Testis (tissue), 3 donors: ENCODE results near the gene STYK1. TPM values are rescaled to one million over a fixed set of nuclear protein-coding genes. Genes with fewer than 3 reads are reported as not detected.

ENCODE experiments used
- DNase-seq: peaks from one replicate; pipeline ENCODE4 v3.0.0-alpha.2; 2019
- H3K27ac ChIP-seq, 2 donors: fragments of 200-600 bp; sonication (generic); one replicate each; pipeline ENCODE4 v1.5.1; 2019
- H3K27me3 ChIP-seq: fragments of 200-600 bp; sonication (generic); one replicate; pipeline ENCODE4 v1.5.1; 2019
- H3K36me3 ChIP-seq: fragments of 200-600 bp; sonication (generic); one replicate; pipeline ENCODE4 v1.5.1; 2017; ENCODE audit warnings: low read depth; ENCODE audit errors: missing control alignments
- H3K4me1 ChIP-seq: fragments of 200-600 bp; sonication (generic); one replicate; pipeline ENCODE4 v1.5.1; 2019
- H3K4me3 ChIP-seq, 2 donors: fragments of 200-600 bp; sonication (generic); one replicate each; pipeline ENCODE4 v1.5.1; 2017 to 2019
- H3K9me3 ChIP-seq: fragments of 200-600 bp; sonication (generic); one replicate; pipeline ENCODE4 v1.5.1; 2017
- POLR2A ChIP-seq: fragments of 450-650 bp; IDR thresholded peaks from one replicate; pipeline ENCODE4 v1.6.1; 2017; ENCODE audit warnings: antibody characterized with exemption, mild to moderate bottlenecking, moderate library complexity
- WGBS, 2 donors: methylation state at CpG; one replicate each; pipeline ENCODE4 v1.1.5; 2018; 5-methylcytosine and 5-hydroxymethylcytosine counted together
- intact Hi-C: fragments of 100-400 bp; cut with DNase I; formaldehyde crosslinking; loops from one replicate; pipeline ENCODE4 v1.15.1; 2023; ENCODE audit warnings: low total_unique reads
- polyA plus RNA-seq: library from polyadenylated mRNA; stranded (reverse); fragments of 350-450 nt; fragmentation: Illumina TruSeq; extraction: RNeasy Lipid Tissue Mini Kit (QIAGEN cat#74804); gene quantifications from one replicate; pipeline ENCODE4 v1.2.3, GENCODE V29; 2014; ENCODE audit warnings: low read depth, low replicate concordance; ENCODE audit not compliant: insufficient read depth
- total RNA-seq, 2 donors: library from RNA; depleted of rRNA; stranded (reverse); fragments of >200 nt; gene quantifications; one replicate each; pipeline ENCODE4 v1.2.3, GENCODE V29; 2016
- TF ChIP-seq, protein P1 (sequence below), 3 experiments: fragments of 450-650 bp in 2 of 3; fragments of 200-600 bp in 1 of 3; sonication (generic) in 1 of 3; IDR thresholded peaks; one replicate each; pipeline ENCODE4 v1.5.1; 2016 to 2019; ENCODE audit warnings: antibody characterized with exemption in 3 of 3, mild to moderate bottlenecking in 2 of 3, moderate library complexity in 1 of 3

STYK1 gene
- total and polyA plus RNA-seq, 3 donors from 2014 or later: 0.24 to 0.50 (median 0.26) TPM

DNA sequence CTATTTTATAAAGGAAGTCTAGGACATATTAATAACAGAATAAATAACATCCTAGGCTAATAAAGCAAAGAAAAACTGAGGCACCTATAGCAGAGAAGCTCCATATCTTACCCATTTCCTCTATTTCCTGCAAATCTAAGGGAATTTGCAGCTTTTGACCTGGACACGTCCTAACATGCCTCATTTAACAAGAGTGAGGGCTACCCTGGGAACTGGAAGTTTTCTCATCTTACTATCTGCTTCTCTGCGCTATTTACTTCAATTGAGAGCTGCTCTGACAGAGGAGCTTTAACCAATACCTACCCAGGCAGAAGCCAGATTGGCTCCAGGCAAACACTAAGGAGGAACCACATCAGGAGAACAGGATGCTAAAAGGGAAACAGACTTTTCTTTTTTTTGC lies 43.6 kb upstream of the STYK1 start:
- H3K36me3 ChIP-seq: no peaks in the 10 kb centered on the region
- WGBS, 2 donors: 32 to 33% methylated on average over 2 of the region's 2 CpGs
- peaks cover 43% of the 10 kb centered on the region for H3K4me1 ChIP-seq
- no peak for TF ChIP-seq POLR2A
- TF ChIP-seq, protein P1, sequence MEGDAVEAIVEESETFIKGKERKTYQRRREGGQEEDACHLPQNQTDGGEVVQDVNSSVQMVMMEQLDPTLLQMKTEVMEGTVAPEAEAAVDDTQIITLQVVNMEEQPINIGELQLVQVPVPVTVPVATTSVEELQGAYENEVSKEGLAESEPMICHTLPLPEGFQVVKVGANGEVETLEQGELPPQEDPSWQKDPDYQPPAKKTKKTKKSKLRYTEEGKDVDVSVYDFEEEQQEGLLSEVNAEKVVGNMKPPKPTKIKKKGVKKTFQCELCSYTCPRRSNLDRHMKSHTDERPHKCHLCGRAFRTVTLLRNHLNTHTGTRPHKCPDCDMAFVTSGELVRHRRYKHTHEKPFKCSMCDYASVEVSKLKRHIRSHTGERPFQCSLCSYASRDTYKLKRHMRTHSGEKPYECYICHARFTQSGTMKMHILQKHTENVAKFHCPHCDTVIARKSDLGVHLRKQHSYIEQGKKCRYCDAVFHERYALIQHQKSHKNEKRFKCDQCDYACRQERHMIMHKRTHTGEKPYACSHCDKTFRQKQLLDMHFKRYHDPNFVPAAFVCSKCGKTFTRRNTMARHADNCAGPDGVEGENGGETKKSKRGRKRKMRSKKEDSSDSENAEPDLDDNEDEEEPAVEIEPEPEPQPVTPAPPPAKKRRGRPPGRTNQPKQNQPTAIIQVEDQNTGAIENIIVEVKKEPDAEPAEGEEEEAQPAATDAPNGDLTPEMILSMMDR (IDR thresholded peaks at IDR 0.05): no peak
- intact Hi-C loops: no loop called here
- no peak overlapping the region for H3K4me3 ChIP-seq
- H3K27ac ChIP-seq: peak overlapping the region; percentile 69 to 70
- H3K27me3 ChIP-seq: no peaks in the 10 kb centered on the region
- no peak for DNase-seq
- H3K9me3 ChIP-seq: no peaks in the 10 kb centered on the region

DNA sequence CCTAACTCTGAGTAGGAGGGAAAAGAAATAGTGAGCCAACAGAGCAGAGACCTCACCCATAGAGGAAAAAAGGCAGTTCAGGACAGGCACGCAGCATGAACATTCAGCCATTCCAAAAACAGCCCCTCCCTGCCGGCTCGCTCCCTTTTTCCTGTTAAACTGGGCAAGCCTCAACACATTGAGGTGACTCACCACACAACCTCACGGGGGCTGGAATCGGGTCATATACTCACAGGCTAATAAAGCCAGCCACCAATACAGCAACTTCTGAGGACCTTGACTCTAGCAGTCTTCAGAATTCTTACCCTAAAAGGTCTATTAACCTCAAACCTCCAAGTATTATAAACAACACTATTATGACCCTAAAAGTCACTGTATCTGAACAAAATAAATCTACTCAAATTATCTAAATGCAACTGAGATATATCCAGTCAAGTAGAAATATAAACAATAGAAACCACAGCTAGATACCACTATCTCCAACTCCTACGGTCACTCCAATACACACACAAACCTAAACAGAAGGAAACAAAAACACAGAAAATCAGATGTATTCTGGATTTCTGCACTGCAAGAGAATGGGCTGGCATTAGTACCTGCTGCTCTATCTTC lies 43.0 kb upstream of the STYK1 start:
- no peaks in the 10 kb centered on the region for H3K36me3 ChIP-seq
- H3K4me1 ChIP-seq: peaks cover 43% of the 10 kb centered on the region
- intact Hi-C loops: no loop called here
- H3K9me3 ChIP-seq: no peaks in the 10 kb centered on the region
- H3K4me3 ChIP-seq: no peak overlapping the region
- H3K27me3 ChIP-seq: no peaks in the 10 kb centered on the region
- 42 to 43% methylated on average over 6 of the region's 6 CpGs for WGBS, 2 donors
- no peak for TF ChIP-seq POLR2A
- TF ChIP-seq, protein P1 (IDR thresholded peaks at IDR 0.05): no peak
- H3K27ac ChIP-seq: peak overlapping the region; percentile 69 to 70
- peak; percentile 80 for DNase-seq

DNA sequence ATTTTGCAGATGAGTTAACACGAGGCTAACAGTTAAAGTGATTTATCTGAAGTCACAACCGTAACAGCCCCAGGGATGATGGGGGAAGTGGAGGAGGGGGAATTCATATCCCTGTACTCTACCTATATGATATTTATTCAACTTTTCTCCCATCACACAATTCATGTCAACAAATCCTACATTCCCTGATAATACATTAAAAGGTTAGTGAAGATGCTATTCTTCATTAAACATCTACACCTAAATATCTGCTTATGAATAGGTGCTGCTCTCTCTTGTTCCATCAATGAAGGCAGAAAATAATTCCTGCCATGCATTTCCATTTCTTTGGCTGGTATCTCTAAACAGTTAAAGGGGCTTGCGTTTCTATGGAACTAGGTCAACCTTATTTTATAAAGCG lies 42.4 kb upstream of the STYK1 start:
- H3K27me3 ChIP-seq: no peaks in the 10 kb centered on the region
- WGBS, 2 donors: 49 to 53% methylated on average over 4 of the region's 4 CpGs
- no peak overlapping the region for H3K4me3 ChIP-seq
- TF ChIP-seq POLR2A: no peak
- TF ChIP-seq, protein P1 (IDR thresholded peaks at IDR 0.05): no peak
- no peaks in the 10 kb centered on the region for H3K9me3 ChIP-seq
- H3K27ac ChIP-seq: peak overlapping the region; percentile 69 to 70
- H3K36me3 ChIP-seq: no peaks in the 10 kb centered on the region
- intact Hi-C loops: no loop called here
- H3K4me1 ChIP-seq: peaks cover 43% of the 10 kb centered on the region
- DNase-seq: no peak

DNA sequence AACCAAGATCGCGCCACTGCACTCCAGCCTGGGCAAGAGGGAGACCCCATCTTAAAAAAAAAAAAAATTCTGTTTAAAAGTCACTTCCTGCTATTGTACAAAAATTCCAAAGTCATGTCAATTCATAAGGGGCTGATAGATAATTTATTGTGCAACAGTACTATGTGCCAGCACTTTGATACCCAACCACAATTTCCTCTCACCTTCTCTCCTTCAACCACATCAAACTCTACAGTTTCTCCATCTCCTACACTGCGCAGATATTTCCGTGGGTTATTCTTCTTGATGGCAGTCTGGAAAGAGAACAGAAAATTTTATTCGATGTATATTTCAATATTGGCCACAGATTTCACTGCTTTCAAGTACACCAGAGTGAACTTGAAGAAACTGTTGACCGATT lies 41.6 kb upstream of the STYK1 start:
- H3K4me1 ChIP-seq: peaks cover 37% of the 10 kb centered on the region
- no peak for TF ChIP-seq POLR2A
- TF ChIP-seq, protein P1 (IDR thresholded peaks at IDR 0.05): no peak
- H3K27me3 ChIP-seq: no peaks in the 10 kb centered on the region
- H3K36me3 ChIP-seq: no peaks in the 10 kb centered on the region
- H3K4me3 ChIP-seq: no peak overlapping the region
- no peaks in the 10 kb centered on the region for H3K9me3 ChIP-seq
- H3K27ac ChIP-seq: no peak overlapping the region
- DNase-seq: no peak
- WGBS, 2 donors: 95 to 96% methylated on average over 6 of the region's 6 CpGs
- intact Hi-C loops: no loop called here

DNA sequence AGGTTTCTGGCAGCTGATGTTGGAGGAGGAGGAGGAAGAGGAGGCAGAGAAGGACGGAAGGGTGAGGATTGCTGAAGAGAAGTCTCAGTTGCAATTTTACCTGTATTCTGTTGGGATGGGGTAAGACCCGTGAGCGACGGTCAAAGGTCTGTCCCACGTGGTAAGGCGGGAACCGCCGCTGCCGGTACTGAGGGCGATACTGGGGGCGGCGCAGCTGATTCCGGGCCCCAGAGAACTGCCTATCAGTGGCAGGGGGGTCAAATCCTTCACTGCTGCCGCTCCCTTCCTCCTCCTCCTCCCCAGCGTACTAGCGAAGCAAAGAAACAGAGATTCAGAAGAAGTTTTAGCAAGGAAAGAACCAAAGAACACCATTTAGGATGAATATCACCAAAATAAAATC lies 36.0 kb upstream of the STYK1 start:
- Histone ChIP-seq H3K27ac (no peak overlapping the region), H3K36me3 (no peaks in the 10 kb centered on the region), H3K27me3 (no peaks in the 10 kb centered on the region), H3K4me3 (no peak overlapping the region), H3K9me3 (no peaks in the 10 kb centered on the region), H3K4me1 (peaks cover 8% of the 10 kb centered on the region)
- DNase-seq: no peak
- intact Hi-C loops: no loop called here
- 94 to 96% methylated on average over 16 of the region's 16 CpGs for WGBS, 2 donors
- TF ChIP-seq, protein P1 (IDR thresholded peaks at IDR 0.05): no peak
- TF ChIP-seq POLR2A: no peak
